PC-9 (cell line): ENCODE results near the gene GEMIN5. TPM values are rescaled to one million over a fixed set of nuclear protein-coding genes. Genes with fewer than 3 reads are reported as not detected.
A peak's percentile ranks its signal among the peaks of the same experiment; 100 is the strongest.

Experiments
- BruUV-seq: library from RNA; stranded (reverse); fragments of 400-500 nt; replicated peaks from 2 replicates; lab custom pipeline; 2021; lab: Mats Ljungman, UMichigan
- CTCF ChIA-PET: fragments of 300-600 bp; sonication (Branson Sonifier 250); formaldehyde crosslinking; loops from one replicate; lab custom pipeline; 2022; ENCODE audit warnings: antibody characterized with exemption; lab: Charles Lee
- POLR2A ChIA-PET: fragments of 300-600 bp; sonication (Branson Sonifier 250); formaldehyde crosslinking; loops from one replicate; lab custom pipeline; 2022; ENCODE audit warnings: antibody characterized with exemption; ENCODE audit not compliant: unreplicated experiment; lab: Charles Lee
- DNase-seq, 2 experiments: peaks; one replicate each; pipeline versions ENCODE4 v3.0.0 to v3.0.0-alpha.2; 2015 to 2022; ENCODE audit warnings: mixed read lengths in 1 of 2
- H2AFZ ChIP-seq: fragments of 200-600 bp; sonication (generic); 2 replicates; pipeline ENCODE4 v1.8.1; 2017; ENCODE audit warnings: antibody characterized with exemption
- H3F3A ChIP-seq: fragments of 200-600 bp; sonication (generic); 2 replicates; pipeline ENCODE4 v1.8.1; 2017; ENCODE audit warnings: antibody characterized with exemption, mild to moderate bottlenecking, low read depth; ENCODE audit not compliant: insufficient read depth
- H3K27ac ChIP-seq: fragments of 200-600 bp; sonication (generic); 2 replicates; pipeline ENCODE4 v1.6.1; 2016; ENCODE audit warnings: mixed run types
- H3K27me3 ChIP-seq: fragments of 200-600 bp; sonication (generic); 2 replicates; pipeline ENCODE4 v1.6.1; 2016; ENCODE audit warnings: low read depth, mixed run types; ENCODE audit not compliant: insufficient read depth
- H3K36me3 ChIP-seq: fragments of 200-600 bp; sonication (generic); 2 replicates; pipeline ENCODE4 v1.6.1; 2016; ENCODE audit warnings: low read depth, mixed run types
- H3K4me1 ChIP-seq: fragments of 200-600 bp; sonication (generic); replicated peaks from 2 replicates; pipeline ENCODE4 v1.6.1; 2016; ENCODE audit warnings: mixed run types; ENCODE audit not compliant: insufficient read depth
- H3K4me2 ChIP-seq: fragments of 200-600 bp; sonication (generic); 2 replicates; pipeline ENCODE4 v1.6.1; 2017; ENCODE audit warnings: mixed run types
- H3K4me3 ChIP-seq: fragments of 200-600 bp; sonication (generic); 2 replicates; pipeline ENCODE4 v1.6.1; 2016; ENCODE audit warnings: mixed run types
- H3K79me2 ChIP-seq: fragments of 200-600 bp; sonication (generic); 2 replicates; pipeline ENCODE4 v1.6.1; 2017; ENCODE audit warnings: low read depth, mixed run types
- H3K9me2 ChIP-seq: fragments of 200-600 bp; sonication (generic); 2 replicates; pipeline ENCODE4 v1.8.1; 2017; ENCODE audit warnings: mild to moderate bottlenecking; ENCODE audit not compliant: insufficient read depth
- H3K9me3 ChIP-seq: fragments of 200-600 bp; sonication (generic); 2 replicates; pipeline ENCODE4 v1.8.1; 2016; ENCODE audit warnings: low read depth; ENCODE audit not compliant: insufficient read depth
- H4K20me1 ChIP-seq: fragments of 200-600 bp; sonication (generic); 2 replicates; pipeline ENCODE4 v1.8.1; 2017; ENCODE audit not compliant: insufficient read depth
- CTCF ChIP-seq: fragments of 200-600 bp; sonication (generic); conservative IDR thresholded peaks from 2 replicates; pipeline ENCODE4 v1.6.1; 2017; ENCODE audit warnings: mixed run types, antibody characterized with exemption, mild to moderate bottlenecking, moderate library complexity
- EZH2 ChIP-seq: fragments of 200-600 bp; sonication (generic); IDR thresholded peaks from 2 replicates; pipeline ENCODE4 v1.8.0; 2017; ENCODE audit warnings: antibody characterized with exemption, low read depth
- intact Hi-C: fragments of 100-400 bp; cut with micrococcal nuclease; formaldehyde crosslinking; loops from one replicate; pipeline ENCODE4 v1.10.0; 2022; ENCODE audit not compliant: unreplicated experiment
- total RNA-seq: library from RNA; stranded (reverse); gene quantifications from 2 replicates; pipeline ENCODE4 v1.2.3, GENCODE V29; 2021

GEMIN5 gene
- total RNA-seq, 1 experiment from 2014 or later: 18.6 TPM

- Histone ChIP-seq H3K36me3 (peaks cover 14% of the 10 kb centered on the region; the same call in 1 of the 2 replicates), H4K20me1 (peaks cover 6% of the 10 kb centered on the region; the same call in 1 of the 2 replicates), H3K27me3 (no peaks in the 10 kb centered on the region), H3K4me1 (no peaks in the 10 kb centered on the region), H3F3A (peaks cover 4% of the 10 kb centered on the region), H3K9me2 (no peaks in the 10 kb centered on the region), H3K79me2 (no peaks in the 10 kb centered on the region), H3K27ac (no peak overlapping the region), H3K4me3 (no peak overlapping the region), H2AFZ (no peak overlapping the region), H3K9me3 (no peaks in the 10 kb centered on the region), H3K4me2 (no peak overlapping the region)
- intact Hi-C loops: loop anchor here (2.0 kb wide), 1 partner anchor 61 kb away; no protein-coding TSS in a partner anchor
- BruUV-seq: no TSS peak
- POLR2A ChIA-PET: no interaction called here
- DNase-seq: no peak
- TF ChIP-seq CTCF (peak; percentile 73), EZH2 (no peak)
- CTCF ChIA-PET: no interaction called here
Observed at GRCh38 chr5:154967421-154968024, 29.5 kb upstream of the GEMIN5 start.

GRCh38 chr5:154966874-154967273, 28.9 kb upstream of the GEMIN5 start:
- no peaks in the 10 kb centered on the region for H3K4me1 ChIP-seq
- TF ChIP-seq CTCF: no peak
- H3K79me2 ChIP-seq: no peaks in the 10 kb centered on the region
- BruUV-seq: no TSS peak
- POLR2A ChIA-PET: no interaction called here
- no peak for DNase-seq
- CTCF ChIA-PET: no interaction called here
- H3K27me3 ChIP-seq: no peaks in the 10 kb centered on the region
- no peak overlapping the region for H3K4me2 ChIP-seq
- no peak overlapping the region for H3K27ac ChIP-seq
- intact Hi-C loops: loop anchor here (2.0 kb wide), 1 partner anchor 62 kb away; no protein-coding TSS in a partner anchor
- H2AFZ ChIP-seq: no peak overlapping the region
- no peaks in the 10 kb centered on the region for H3K9me2 ChIP-seq
- peaks cover 18% of the 10 kb centered on the region; the same call in 1 of the 2 replicates for H3K36me3 ChIP-seq
- peaks cover 7% of the 10 kb centered on the region; the same call in 1 of the 2 replicates for H3F3A ChIP-seq
- peaks cover 6% of the 10 kb centered on the region; the same call in 1 of the 2 replicates for H4K20me1 ChIP-seq
- no peaks in the 10 kb centered on the region for H3K9me3 ChIP-seq
- H3K4me3 ChIP-seq: no peak overlapping the region

GRCh38 chr5:154966081-154966841, 28.2 kb upstream of the GEMIN5 start:
- Histone ChIP-seq H3K9me2 (no peaks in the 10 kb centered on the region), H3K4me2 (no peak overlapping the region), H3K27me3 (no peaks in the 10 kb centered on the region), H3K36me3 (peaks cover 24% of the 10 kb centered on the region; the same call in 1 of the 2 replicates), H3K9me3 (no peaks in the 10 kb centered on the region), H4K20me1 (peaks cover 6% of the 10 kb centered on the region; the same call in 1 of the 2 replicates), H3K79me2 (no peaks in the 10 kb centered on the region), H3K4me1 (no peaks in the 10 kb centered on the region), H2AFZ (no peak overlapping the region), H3K27ac (no peak overlapping the region), H3F3A (peaks cover 7% of the 10 kb centered on the region; the same call in 1 of the 2 replicates), H3K4me3 (no peak overlapping the region)
- POLR2A ChIA-PET: no interaction called here
- TF ChIP-seq EZH2 (no peak), CTCF (no peak)
- no TSS peak for BruUV-seq
- intact Hi-C loops: loop anchor here (2.0 kb wide), 1 partner anchor 63 kb away; no protein-coding TSS in a partner anchor
- DNase-seq: no peak
- CTCF ChIA-PET: no interaction called here
